HG03139 (cell line): ENCODE measurements around the gene FBXL5.

Experiments used
- ATAC-seq: cut with Tn5 transposase; IDR thresholded peaks from one replicate; pipeline ENCODE4 v1.9.1; 2021; ENCODE audit not compliant: unreplicated experiment

FBXL5 gene

GRCh38 chr4:15563871-15564270 lies 91.3 kb downstream of the FBXL5 start:
- ATAC-seq = no peak

DNA sequence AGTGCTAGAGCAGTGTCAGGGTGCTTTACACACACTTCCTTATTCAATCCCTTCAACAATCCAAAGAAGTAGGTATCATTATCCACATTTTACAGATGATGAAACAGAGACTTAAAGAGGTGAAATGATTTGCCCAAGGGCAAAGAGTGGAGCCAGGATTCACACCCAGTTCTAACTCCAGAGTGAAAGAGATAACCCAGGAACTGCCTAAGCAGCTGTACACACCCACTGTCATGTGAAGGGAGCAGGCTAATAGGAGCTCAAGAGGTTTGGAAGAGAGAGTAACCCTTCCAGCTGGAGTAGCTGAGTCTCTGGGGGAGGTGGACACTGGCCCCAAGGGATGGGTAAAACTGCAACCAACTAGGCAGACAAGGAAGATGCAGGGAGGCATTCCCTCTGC lies 92.5 kb downstream of the FBXL5 start:
- ATAC-seq = no peak

DNA sequence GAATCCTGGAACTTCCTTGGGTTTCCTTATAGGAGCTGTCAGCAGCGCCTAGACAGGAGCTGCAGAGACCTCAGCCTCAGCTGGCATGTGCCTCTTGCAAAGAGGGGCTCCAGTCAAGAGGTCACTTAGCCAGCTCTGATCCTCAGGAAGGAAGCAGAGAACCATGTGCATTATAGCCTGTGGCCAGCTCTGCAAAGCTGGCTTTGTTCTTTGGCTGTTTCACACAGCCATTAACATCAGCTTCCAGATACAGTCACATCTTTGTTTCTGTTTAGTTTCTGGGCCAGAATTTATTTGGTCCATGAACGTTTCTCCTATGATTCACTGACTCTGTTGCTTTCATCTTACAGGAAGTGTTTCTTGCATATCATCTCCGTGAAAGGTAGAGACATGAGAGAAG lies 93.0 kb downstream of the FBXL5 start:
- no peak for ATAC-seq

DNA sequence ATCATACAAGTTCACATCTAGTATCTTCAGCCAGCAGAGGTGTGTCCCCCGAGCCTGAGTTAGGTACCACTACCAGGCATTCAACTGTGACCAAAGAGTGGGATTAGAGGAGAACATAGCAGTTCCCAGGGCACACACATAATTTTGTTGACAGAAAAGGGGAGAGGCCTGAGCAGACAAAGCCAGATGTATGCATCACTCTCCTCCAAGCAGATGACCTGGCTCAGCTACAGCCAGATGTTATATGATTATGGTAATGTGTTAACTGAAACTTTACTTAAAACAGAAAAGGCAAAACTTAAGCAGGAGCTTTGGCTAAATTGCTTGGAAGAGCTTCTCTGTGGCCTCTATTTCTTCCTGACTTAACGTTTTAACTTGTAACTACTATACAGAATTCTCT lies 96.6 kb downstream of the FBXL5 start:
- no peak for ATAC-seq

DNA sequence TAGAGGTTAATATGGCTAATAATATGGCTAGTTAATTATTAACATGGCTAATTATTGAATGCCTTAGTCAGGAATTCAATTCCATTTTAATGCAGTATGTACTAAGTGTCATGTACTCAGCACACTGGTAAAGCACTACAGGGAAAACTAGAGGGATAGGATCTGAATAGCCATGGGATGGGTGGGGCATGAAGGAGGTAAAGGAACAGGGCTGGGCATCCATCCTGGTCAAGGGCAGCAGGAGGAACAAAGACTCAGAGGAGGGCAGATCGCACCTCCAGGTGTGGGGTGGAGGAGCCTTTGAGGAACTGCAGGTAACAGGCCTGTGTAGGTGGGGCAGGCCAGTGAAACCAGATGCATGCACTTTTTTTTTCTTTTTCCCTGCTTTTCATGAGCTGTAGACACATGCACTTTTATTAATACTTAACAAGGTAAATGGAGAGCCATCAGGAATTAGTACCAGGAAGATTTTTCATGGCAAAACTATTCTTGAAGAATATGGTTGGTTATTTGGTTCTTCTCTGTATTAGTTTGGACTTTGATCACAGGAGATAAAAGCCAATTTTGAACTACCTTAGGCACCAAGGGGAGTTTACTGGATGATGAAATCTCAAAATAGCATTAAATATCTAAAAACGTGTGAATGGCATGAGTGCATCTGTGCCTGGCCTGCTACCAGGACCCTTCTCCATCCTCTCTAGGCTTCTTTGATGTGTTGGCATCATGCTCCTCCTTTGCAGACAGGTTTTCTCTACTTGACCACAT lies 97.2 kb downstream of the FBXL5 start:
- ATAC-seq = no peak

DNA sequence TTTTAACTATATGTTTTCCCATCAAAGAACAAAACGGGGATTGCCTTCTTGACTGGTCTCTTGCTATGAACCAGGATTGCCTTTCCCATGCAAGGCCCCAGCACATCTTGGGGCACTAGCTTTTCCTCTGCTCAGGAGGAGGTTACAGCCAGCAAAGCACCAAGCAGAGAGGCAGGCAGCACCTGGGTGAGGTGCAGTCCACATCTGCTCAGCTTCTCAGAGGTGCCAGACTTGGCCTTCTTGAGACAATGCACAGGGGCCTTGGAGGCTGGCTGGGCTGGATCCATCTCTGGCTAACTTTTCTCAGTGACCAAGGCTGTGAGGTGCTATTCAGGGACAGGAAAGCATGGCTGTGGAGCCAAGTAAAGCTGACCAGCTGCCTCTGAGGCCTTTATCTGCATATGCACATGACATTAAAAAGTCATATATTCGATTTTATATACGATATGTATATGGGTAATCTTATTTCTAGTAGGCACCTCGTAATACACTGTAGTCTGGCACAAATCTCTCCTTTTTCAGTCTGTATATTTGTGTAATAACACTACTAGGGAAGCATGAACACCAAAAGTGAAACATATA lies 98.6 kb downstream of the FBXL5 start:
- ATAC-seq = no peak
